GM12891 (cell line): Measurements from ENCODE around the gene UBASH3B.

Experiments
- PAX5 ChIP-seq: IDR thresholded peaks from 2 replicates; pipeline ENCODE4 v1.6.1; 2011; ENCODE audit warnings: low read length, moderate library complexity, mild to moderate bottlenecking; ENCODE audit not compliant: insufficient read depth, severe bottlenecking
- POLR2A ChIP-seq: IDR thresholded peaks from 2 replicates; pipeline ENCODE4 v1.6.1; 2011; ENCODE audit warnings: low read depth, low read length, control low read depth
- POLR2AphosphoS5 ChIP-seq: IDR thresholded peaks from 2 replicates; pipeline ENCODE4 v1.6.1; 2011; ENCODE audit warnings: low read depth, low read length, control low read depth

DNA sequence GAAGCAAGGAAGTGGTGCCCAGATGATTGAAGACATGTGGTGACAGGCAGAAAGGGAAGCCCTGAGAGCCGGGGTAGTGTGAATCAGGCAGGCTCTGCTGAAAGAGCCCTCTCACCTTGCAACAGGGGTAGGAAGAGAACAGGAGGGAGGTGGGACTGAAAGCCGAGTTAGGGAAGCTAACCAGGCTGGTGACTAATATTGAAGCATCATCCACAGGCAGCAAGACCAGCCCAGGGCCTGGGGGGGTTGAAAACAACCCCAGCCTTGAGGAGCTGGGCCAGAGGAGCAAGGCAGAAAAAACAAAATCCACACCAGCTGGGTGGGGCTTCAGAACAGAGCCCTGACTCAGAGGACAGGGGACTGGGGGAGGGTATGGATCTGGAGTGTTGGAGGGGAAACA, 147.8 kb downstream of the UBASH3B start:
- TF ChIP-seq POLR2A (no peak), POLR2AphosphoS5 (no peak), PAX5 (no peak)
